SK-N-SH treated with all-trans-retinoic acid at 6 μM for 48 hours (cell line): ENCODE data around the gene GPC5.
A peak's percentile ranks its signal among the peaks of the same experiment; 100 is the strongest.

Experiments used
- ATAC-seq: fragments of 200-7000 bp; cut with Tn5 transposase; 3 replicates; pipeline ENCODE4 v1.9.1; 2020; ENCODE audit warnings: mild to moderate bottlenecking, moderate library complexity
- ARNTL ChIP-seq: fragments of 450-650 bp; formaldehyde crosslinking; IDR thresholded peaks from 2 replicates; pipeline ENCODE4 v1.5.0; 2020; ENCODE audit warnings: low read depth, mild to moderate bottlenecking, moderate library complexity, borderline replicate concordance
- BACH2 ChIP-seq: fragments of 250-450 bp; sonication (Bioruptor Pico); IDR thresholded peaks from 2 replicates; pipeline ENCODE4 v1.9.0; 2021; ENCODE audit warnings: mild to moderate bottlenecking, borderline replicate concordance
- CREB5 ChIP-seq: fragments of 250-450 bp; sonication (Bioruptor Pico); IDR thresholded peaks from 2 replicates; pipeline ENCODE4 v1.5.1; 2020; ENCODE audit warnings: low read depth, mild to moderate bottlenecking, moderate library complexity
- CSDC2 ChIP-seq: fragments of 250-450 bp; sonication (Bioruptor Pico); IDR thresholded peaks from 2 replicates; pipeline ENCODE4 v1.5.0; 2020; ENCODE audit warnings: mild to moderate bottlenecking, moderate library complexity
- ESRRG ChIP-seq: fragments of 250-450 bp; sonication (Bioruptor Pico); IDR thresholded peaks from 2 replicates; pipeline ENCODE4 v1.6.1; 2021; ENCODE audit warnings: mild to moderate bottlenecking
- GLIS3 ChIP-seq: fragments of 250-450 bp; sonication (Bioruptor Pico); IDR thresholded peaks from 2 replicates; pipeline ENCODE4 v1.5.0; 2020; ENCODE audit warnings: mild to moderate bottlenecking, moderate library complexity
- ISL1 ChIP-seq: fragments of 250-450 bp; sonication (Bioruptor Pico); IDR thresholded peaks from 2 replicates; pipeline ENCODE4 v2.1.2; 2022; ENCODE audit warnings: mild to moderate bottlenecking, moderate library complexity
- OSR1 ChIP-seq: fragments of 250-450 bp; sonication (Bioruptor Pico); IDR thresholded peaks from 2 replicates; pipeline ENCODE4 v1.8.0; 2022; ENCODE audit warnings: moderate library complexity, mild to moderate bottlenecking, inconsistent platforms
- PATZ1 ChIP-seq: fragments of 250-450 bp; sonication (Bioruptor Pico); IDR thresholded peaks from 2 replicates; pipeline ENCODE4 v1.8.0; 2020; ENCODE audit warnings: mild to moderate bottlenecking, moderate library complexity, borderline replicate concordance
- PPARA ChIP-seq: fragments of 250-450 bp; sonication (Bioruptor Pico); IDR thresholded peaks from 2 replicates; pipeline ENCODE4 v1.5.0; 2020; ENCODE audit warnings: mild to moderate bottlenecking, borderline replicate concordance
- RARB ChIP-seq: fragments of 250-450 bp; sonication (Bioruptor Pico); IDR thresholded peaks from 2 replicates; pipeline ENCODE4 v1.8.0; 2021; ENCODE audit warnings: mild to moderate bottlenecking, moderate library complexity
- SNAI2 ChIP-seq: fragments of 250-450 bp; sonication (Bioruptor Pico); IDR thresholded peaks from 2 replicates; pipeline ENCODE4 v1.5.0; 2020; ENCODE audit warnings: mild to moderate bottlenecking, moderate library complexity
- TCF4 ChIP-seq: fragments of 250-450 bp; sonication (Bioruptor Pico); IDR thresholded peaks from 2 replicates; pipeline ENCODE4 v1.8.0; 2021; ENCODE audit warnings: mild to moderate bottlenecking, moderate library complexity, borderline replicate concordance
- TOX ChIP-seq: fragments of 250-450 bp; sonication (Bioruptor Pico); IDR thresholded peaks from 2 replicates; pipeline ENCODE4 v1.8.0; 2021; ENCODE audit warnings: mild to moderate bottlenecking, moderate library complexity, borderline replicate concordance
- TSHZ2 ChIP-seq: fragments of 250-450 bp; sonication (Bioruptor Pico); IDR thresholded peaks from 2 replicates; pipeline ENCODE4 v1.5.0; 2020; ENCODE audit warnings: mild to moderate bottlenecking, moderate library complexity
- ZC3H10 ChIP-seq: fragments of 250-450 bp; sonication (Bioruptor Pico); IDR thresholded peaks from 2 replicates; pipeline ENCODE4 v1.5.1; 2021; ENCODE audit warnings: mild to moderate bottlenecking, moderate library complexity
- ZFP3 ChIP-seq: fragments of 250-450 bp; sonication (Bioruptor Pico); IDR thresholded peaks from 2 replicates; pipeline ENCODE4 v1.5.0; 2020; ENCODE audit warnings: mild to moderate bottlenecking, moderate library complexity
- ZFP30 ChIP-seq: fragments of 450-650 bp; formaldehyde crosslinking; IDR thresholded peaks from 2 replicates; pipeline ENCODE4 v1.5.0; 2022; ENCODE audit warnings: mild to moderate bottlenecking, moderate library complexity
- ZNF565 ChIP-seq: fragments of 450-650 bp; formaldehyde crosslinking; conservative IDR thresholded peaks from 2 replicates; pipeline ENCODE4 v1.5.0; 2020; ENCODE audit warnings: low read depth, mild to moderate bottlenecking, moderate library complexity
- ZNF70 ChIP-seq: fragments of 450-650 bp; formaldehyde crosslinking; IDR thresholded peaks from 2 replicates; pipeline ENCODE4 v1.5.0; 2020; ENCODE audit warnings: mild to moderate bottlenecking, moderate library complexity
- ZNF8 ChIP-seq: fragments of 450-650 bp; formaldehyde crosslinking; IDR thresholded peaks from 2 replicates; pipeline ENCODE4 v1.5.0; 2020; ENCODE audit warnings: mild to moderate bottlenecking, moderate library complexity
- TF ChIP-seq, protein P1 (sequence below): fragments of 250-450 bp; sonication (Bioruptor Pico); IDR thresholded peaks from 2 replicates; pipeline ENCODE4 v1.8.0; 2021; ENCODE audit warnings: low read depth, mild to moderate bottlenecking, moderate library complexity, borderline replicate concordance
- TF ChIP-seq, protein P2 (sequence below): fragments of 250-450 bp; sonication (Bioruptor Pico); IDR thresholded peaks from 2 replicates; pipeline ENCODE4 v1.5.1; 2021; ENCODE audit warnings: mild to moderate bottlenecking, moderate library complexity

The GPC5 gene

DNA sequence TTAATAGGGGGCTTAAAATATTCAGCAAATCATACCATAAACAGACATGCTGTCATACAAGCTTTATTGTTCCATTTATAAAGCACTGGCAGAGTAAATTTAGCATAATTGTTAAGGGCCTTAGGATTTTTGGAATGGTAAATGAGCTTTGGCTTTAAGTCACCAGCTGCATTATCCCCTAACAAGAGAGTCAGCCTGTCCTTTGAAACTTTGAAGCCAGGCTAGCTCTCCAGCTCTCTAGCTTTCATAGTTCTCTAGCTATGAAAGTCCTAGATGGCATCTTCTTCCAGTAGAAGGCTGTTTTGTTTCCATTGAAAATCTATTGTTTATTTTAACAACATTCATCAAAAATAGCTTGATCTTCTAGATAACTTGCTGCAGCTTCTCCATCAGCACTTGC lies 1407.3 kb downstream of the GPC5 start (continued):
- no peak for TF ChIP-seq TOX (CRISPR knock-in tag)
- TF ChIP-seq ESRRG (CRISPR knock-in tag), result no peak
- no peak for TF ChIP-seq ZNF565 (CRISPR knock-in tag)
- no peak for TF ChIP-seq ZNF8 (CRISPR knock-in tag)
- TF ChIP-seq, all 23 proteins: peak for 0

GRCh38 chr13:92806215-92806614 lies 1407.8 kb downstream of the GPC5 start:
- no peak for ATAC-seq
- no peak for TF ChIP-seq ZNF565 (CRISPR knock-in tag)
- TF ChIP-seq CREB5 (CRISPR knock-in tag), result no peak
- no peak for TF ChIP-seq ARNTL (CRISPR knock-in tag)
- TF ChIP-seq ZNF8 (CRISPR knock-in tag), result no peak
- no peak for TF ChIP-seq GLIS3 (CRISPR knock-in tag)
- no peak for TF ChIP-seq CSDC2 (CRISPR knock-in tag)
- TF ChIP-seq PATZ1 (CRISPR knock-in tag), result no peak
- TF ChIP-seq RARB (CRISPR knock-in tag), result no peak
- no peak for TF ChIP-seq ZFP3 (CRISPR knock-in tag)
- TF ChIP-seq, protein P1, sequence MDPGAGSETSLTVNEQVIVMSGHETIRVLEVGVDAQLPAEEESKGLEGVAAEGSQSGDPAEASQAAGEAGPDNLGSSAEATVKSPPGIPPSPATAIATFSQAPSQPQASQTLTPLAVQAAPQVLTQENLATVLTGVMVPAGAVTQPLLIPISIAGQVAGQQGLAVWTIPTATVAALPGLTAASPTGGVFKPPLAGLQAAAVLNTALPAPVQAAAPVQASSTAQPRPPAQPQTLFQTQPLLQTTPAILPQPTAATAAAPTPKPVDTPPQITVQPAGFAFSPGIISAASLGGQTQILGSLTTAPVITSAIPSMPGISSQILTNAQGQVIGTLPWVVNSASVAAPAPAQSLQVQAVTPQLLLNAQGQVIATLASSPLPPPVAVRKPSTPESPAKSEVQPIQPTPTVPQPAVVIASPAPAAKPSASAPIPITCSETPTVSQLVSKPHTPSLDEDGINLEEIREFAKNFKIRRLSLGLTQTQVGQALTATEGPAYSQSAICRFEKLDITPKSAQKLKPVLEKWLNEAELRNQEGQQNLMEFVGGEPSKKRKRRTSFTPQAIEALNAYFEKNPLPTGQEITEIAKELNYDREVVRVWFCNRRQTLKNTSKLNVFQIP (CRISPR knock-in tag), result no peak
- no peak for TF ChIP-seq SNAI2 (CRISPR knock-in tag)
- TF ChIP-seq OSR1, result no peak
- no peak for TF ChIP-seq BACH2
- TF ChIP-seq ESRRG (CRISPR knock-in tag), result no peak
- no peak for TF ChIP-seq ZFP30 (CRISPR knock-in tag)
- TF ChIP-seq ZC3H10, result no peak
- TF ChIP-seq ZNF70, result no peak
- TF ChIP-seq TSHZ2 (CRISPR knock-in tag), result no peak
- no peak for TF ChIP-seq ISL1 (CRISPR knock-in tag)
- no peak for TF ChIP-seq PPARA
- TF ChIP-seq, all 23 proteins: peak for 0

DNA sequence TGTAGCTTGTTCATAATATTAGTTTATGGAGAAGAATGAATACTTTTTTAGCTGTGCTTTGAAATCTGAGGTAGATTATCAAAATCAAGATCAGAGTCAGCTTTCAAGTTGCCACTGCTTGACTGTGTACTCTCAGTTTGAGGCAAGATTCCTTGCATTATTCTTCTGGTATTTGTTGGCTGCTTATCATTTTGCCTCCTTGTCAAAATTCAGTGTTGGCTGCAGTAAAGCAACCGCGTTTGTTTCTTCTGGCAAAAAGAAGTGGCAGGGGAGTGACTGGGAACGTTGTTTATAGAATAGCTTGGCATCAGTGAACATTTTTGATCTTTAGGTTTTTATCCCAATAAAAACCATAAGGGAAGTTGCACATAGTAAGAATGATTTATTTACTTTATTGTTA lies 1408.9 kb downstream of the GPC5 start:
- TF ChIP-seq BACH2, result no peak
- peak; percentile 45; the same call in 1 of the 2 replicates for TF ChIP-seq ISL1 (CRISPR knock-in tag)
- TF ChIP-seq ZFP30 (CRISPR knock-in tag), result no peak
- no peak for TF ChIP-seq GLIS3 (CRISPR knock-in tag)
- peak; percentile 49; the same call in 2 of the 3 replicates for ATAC-seq

DNA sequence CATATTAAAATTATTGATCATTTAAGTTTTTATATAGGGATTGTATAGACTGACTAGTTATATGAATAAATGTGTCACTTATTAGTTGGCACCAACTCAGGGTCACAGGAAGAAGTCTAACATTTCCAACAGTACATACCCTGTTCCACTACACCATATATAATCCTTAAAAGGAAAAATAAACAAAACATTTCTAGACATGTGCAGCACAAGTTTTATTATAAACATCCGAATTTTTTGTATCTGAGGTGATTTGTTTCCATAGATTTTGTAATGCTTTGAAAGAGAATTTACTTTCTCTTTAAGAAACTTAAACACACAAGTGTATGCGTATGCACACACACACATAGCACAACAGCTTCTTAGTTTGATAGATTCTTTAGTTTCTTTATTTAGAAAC lies 1409.5 kb downstream of the GPC5 start:
- ATAC-seq, result no peak
- no peak for TF ChIP-seq ZFP30 (CRISPR knock-in tag)
- TF ChIP-seq ZNF8 (CRISPR knock-in tag), result no peak
- TF ChIP-seq ZFP3 (CRISPR knock-in tag), result no peak
- TF ChIP-seq OSR1, result no peak
- no peak for TF ChIP-seq ISL1 (CRISPR knock-in tag)
- no peak for TF ChIP-seq GLIS3 (CRISPR knock-in tag)
- TF ChIP-seq ZNF70, result no peak
- TF ChIP-seq SNAI2 (CRISPR knock-in tag), result no peak
- TF ChIP-seq, protein P2, sequence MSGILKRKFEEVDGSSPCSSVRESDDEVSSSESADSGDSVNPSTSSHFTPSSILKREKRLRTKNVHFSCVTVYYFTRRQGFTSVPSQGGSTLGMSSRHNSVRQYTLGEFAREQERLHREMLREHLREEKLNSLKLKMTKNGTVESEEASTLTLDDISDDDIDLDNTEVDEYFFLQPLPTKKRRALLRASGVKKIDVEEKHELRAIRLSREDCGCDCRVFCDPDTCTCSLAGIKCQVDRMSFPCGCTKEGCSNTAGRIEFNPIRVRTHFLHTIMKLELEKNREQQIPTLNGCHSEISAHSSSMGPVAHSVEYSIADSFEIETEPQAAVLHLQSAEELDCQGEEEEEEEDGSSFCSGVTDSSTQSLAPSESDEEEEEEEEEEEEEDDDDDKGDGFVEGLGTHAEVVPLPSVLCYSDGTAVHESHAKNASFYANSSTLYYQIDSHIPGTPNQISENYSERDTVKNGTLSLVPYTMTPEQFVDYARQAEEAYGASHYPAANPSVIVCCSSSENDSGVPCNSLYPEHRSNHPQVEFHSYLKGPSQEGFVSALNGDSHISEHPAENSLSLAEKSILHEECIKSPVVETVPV (CRISPR knock-in tag), result no peak
- TF ChIP-seq PATZ1 (CRISPR knock-in tag), result no peak
- no peak for TF ChIP-seq TCF4 (CRISPR knock-in tag)
- TF ChIP-seq ESRRG (CRISPR knock-in tag), result no peak
